ENCODE measurements around the gene INKA2. TPM values are rescaled to one million over a fixed set of nuclear protein-coding genes. Genes with fewer than 3 reads are reported as not detected.

Gene INKA2
- under 1 TPM; 0.25 to 0.49 TPM for total RNA-seq

DNA sequence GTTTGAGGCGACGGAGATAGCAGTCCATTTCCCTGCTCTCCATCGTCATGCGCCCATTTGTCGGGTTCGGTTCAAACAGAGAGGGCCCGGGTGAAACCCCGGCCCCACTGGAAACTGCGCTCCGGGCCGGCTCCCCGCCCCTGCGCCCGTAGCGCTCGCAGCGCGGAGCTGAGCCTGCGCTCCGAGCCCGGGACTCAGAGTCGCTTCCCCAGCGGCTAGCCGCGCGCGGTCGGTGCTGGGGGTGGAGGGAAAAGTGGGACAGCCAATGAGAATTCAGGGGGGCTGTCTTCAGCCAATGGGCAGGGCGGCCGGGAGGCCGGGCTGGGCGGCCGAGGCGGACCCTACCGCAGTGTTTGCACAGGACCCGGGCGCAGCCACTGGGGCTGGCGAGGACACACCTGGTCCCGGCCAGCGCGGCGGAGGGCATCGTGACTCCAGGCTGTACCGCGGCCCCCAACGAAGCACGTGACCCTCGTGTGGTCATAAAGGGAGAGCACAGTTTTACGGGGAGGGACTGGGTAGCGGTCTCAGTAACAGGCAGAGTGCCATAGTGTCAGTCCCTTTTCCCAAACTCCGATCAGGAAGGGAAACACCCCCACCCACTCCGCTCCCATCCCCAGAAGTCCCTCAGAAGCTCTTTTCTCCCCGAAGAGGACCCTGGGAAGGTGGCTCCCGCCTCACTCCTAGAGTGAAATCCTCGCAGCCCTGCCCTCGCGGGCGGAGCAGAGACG lies at the start of gene INKA2:
TSS of gene INKA2 (minus strand) at position 202 of the 731 bp plus-strand sequence. CDS start at position 49, 153 bp downstream.
- no peaks in the 10 kb centered on the region for H3K9me3 Mint-ChIP-seq (ENCODE audit: low read depth)
- H3K27ac Mint-ChIP-seq = peak within 1 kb of the TSS; percentile 11
- ChIA-PET POLR2A (interaction anchor here (1.2 kb wide), 1 partner anchor 84 kb away, joined by 3 read pairs; no protein-coding TSS in a partner anchor), CTCF (interaction anchor here (0.6 to 6.4 kb wide), 13 partner anchors 8 to 959 kb away, joined by 3 to 39 read pairs (median 3); no protein-coding TSS in a partner anchor)
- DNase-seq (peak; percentile 89), ATAC-seq (peak; percentile 87)
- H3K4me3 Mint-ChIP-seq = peak within 1 kb of the TSS; percentile 80
- peaks cover 15% of the 10 kb centered on the region for H3K4me1 Mint-ChIP-seq
- intact Hi-C loops (cut with DNase I, micrococcal nuclease) = loop anchor here (1.0 to 2.0 kb wide), 4 partner anchors 15 to 290 kb away; partner anchors contain the start of genes DDX20 (in 2 of the 2), ATP5PB (in 1 of the 2) and WDR77 (in 1 of the 2)
- H3K36me3 Mint-ChIP-seq (ENCODE audit: low read depth) = no peaks in the 10 kb centered on the region
- H3K27me3 Mint-ChIP-seq = peaks cover 32% of the 10 kb centered on the region

DNA sequence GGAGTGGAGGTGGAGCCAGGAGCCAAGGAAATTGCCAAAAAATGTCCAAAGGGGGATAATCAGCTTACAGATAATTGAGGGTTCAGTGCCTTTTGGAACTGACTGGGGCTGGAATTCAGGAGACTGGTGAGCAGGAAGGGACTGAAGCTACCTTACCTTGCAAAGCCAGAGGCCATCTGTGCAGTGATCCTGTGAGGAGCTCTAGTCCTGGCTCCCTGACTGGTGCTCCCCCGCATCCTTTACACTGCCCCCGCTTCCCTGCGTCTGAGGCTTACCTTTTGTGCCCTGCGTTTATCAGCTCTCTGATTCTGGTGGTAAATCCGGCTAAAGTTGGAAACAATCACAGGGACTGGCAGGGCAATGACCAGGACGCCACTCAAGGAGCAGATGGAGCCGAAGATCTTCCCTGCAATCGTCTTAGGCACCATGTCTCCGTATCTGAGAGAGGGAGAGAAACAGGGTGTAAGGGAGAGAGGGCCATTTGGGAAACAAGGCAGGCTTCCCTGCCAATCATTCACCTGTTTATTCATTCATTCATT lies 47.5 kb upstream of the INKA2 start:
- no peak for DNase-seq
- ChIA-PET CTCF (interaction anchor here (0.9 to 1.5 kb wide), 2 partner anchors 17 to 236 kb away, joined by 3 to 4 read pairs; no protein-coding TSS in a partner anchor), POLR2A (no interaction called here)
- H3K27ac Mint-ChIP-seq = no peak overlapping the region
- H3K27me3 Mint-ChIP-seq = peaks cover 4% of the 10 kb centered on the region
- H3K4me3 Mint-ChIP-seq = no peak overlapping the region
- no peak for ATAC-seq
- no peaks in the 10 kb centered on the region for H3K36me3 Mint-ChIP-seq (ENCODE audit: low read depth)
- H3K9me3 Mint-ChIP-seq (ENCODE audit: low read depth) = no peaks in the 10 kb centered on the region
- intact Hi-C loops (cut with DNase I, micrococcal nuclease) = no loop called here
- H3K4me1 Mint-ChIP-seq = no peaks in the 10 kb centered on the region

GRCh38 chr1:111784273-111784901 lies 45.2 kb upstream of the INKA2 start:
- Mint-ChIP-seq H3K4me1 (no peaks in the 10 kb centered on the region), H3K27ac (no peak overlapping the region), H3K27me3 (no peaks in the 10 kb centered on the region), H3K9me3 (ENCODE audit: low read depth) (no peaks in the 10 kb centered on the region), H3K4me3 (no peak overlapping the region), H3K36me3 (ENCODE audit: low read depth) (no peaks in the 10 kb centered on the region)
- ChIA-PET CTCF (interaction anchor here (0.7 kb wide), 1 partner anchor 15 kb away, joined by 3 read pairs; no protein-coding TSS in a partner anchor), POLR2A (no interaction called here)
- ATAC-seq (no peak), DNase-seq (no peak)
- intact Hi-C loops (cut with DNase I, micrococcal nuclease) = no loop called here

DNA sequence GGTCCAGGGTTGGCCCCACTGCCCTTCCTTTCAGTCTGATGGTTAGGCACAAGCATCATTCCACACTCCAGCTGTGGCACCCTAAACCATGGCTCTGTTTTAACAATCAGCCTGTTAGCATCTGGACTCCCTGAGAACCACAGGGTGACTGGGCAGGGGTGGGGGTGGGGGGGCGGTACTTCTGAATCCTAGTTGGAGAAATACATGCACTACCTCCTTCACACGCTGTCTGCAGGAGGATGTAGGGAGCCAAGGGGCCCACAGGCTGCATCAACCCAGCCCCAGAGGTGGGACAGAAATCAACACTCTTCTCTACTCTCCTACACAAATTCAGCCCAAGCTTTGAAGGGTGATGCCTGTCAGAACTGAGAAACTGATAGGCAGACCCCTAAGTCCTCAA lies 40.4 kb upstream of the INKA2 start:
- Mint-ChIP-seq H3K4me1 (no peaks in the 10 kb centered on the region), H3K9me3 (ENCODE audit: low read depth) (no peaks in the 10 kb centered on the region), H3K27ac (no peak overlapping the region), H3K27me3 (no peaks in the 10 kb centered on the region), H3K4me3 (no peak overlapping the region), H3K36me3 (ENCODE audit: low read depth) (no peaks in the 10 kb centered on the region)
- DNase-seq = no peak
- no peak for ATAC-seq
- ChIA-PET POLR2A (no interaction called here), CTCF (no interaction called here)
- intact Hi-C loops (cut with DNase I, micrococcal nuclease) = loop anchor here in 1 of 2 experiments (10.0 kb wide), 1 partner anchor 585 kb away; no protein-coding TSS in a partner anchor

GRCh38 chr1:111778541-111779051 lies 39.4 kb upstream of the INKA2 start:
- DNase-seq = no peak
- Mint-ChIP-seq H3K4me3 (no peak overlapping the region), H3K27ac (no peak overlapping the region), H3K4me1 (no peaks in the 10 kb centered on the region), H3K36me3 (ENCODE audit: low read depth) (no peaks in the 10 kb centered on the region), H3K9me3 (ENCODE audit: low read depth) (no peaks in the 10 kb centered on the region), H3K27me3 (no peaks in the 10 kb centered on the region)
- POLR2A ChIA-PET = no interaction called here
- CTCF ChIA-PET = interaction anchor here (0.6 to 1.6 kb wide), 2 partner anchors 12 to 243 kb away, joined by 4 read pairs; no protein-coding TSS in a partner anchor
- ATAC-seq = no peak
- intact Hi-C loops (cut with DNase I, micrococcal nuclease) = loop anchor here in 1 of 2 experiments (10.0 kb wide), 1 partner anchor 586 kb away; no protein-coding TSS in a partner anchor

GRCh38 chr1:111778066-111778465 lies 38.9 kb upstream of the INKA2 start:
- no peaks in the 10 kb centered on the region for H3K4me1 Mint-ChIP-seq
- ATAC-seq = no peak
- no peak overlapping the region for H3K4me3 Mint-ChIP-seq
- DNase-seq = no peak
- no peaks in the 10 kb centered on the region for H3K9me3 Mint-ChIP-seq (ENCODE audit: low read depth)
- intact Hi-C loops (cut with DNase I, micrococcal nuclease) = loop anchor here in 1 of 2 experiments (10.0 kb wide), 1 partner anchor 587 kb away; no protein-coding TSS in a partner anchor
- no peak overlapping the region for H3K27ac Mint-ChIP-seq
- CTCF ChIA-PET = interaction anchor here (0.6 to 1.6 kb wide), 3 partner anchors 12 to 242 kb away, joined by 4 read pairs; no protein-coding TSS in a partner anchor
- H3K27me3 Mint-ChIP-seq = no peaks in the 10 kb centered on the region
- no peaks in the 10 kb centered on the region for H3K36me3 Mint-ChIP-seq (ENCODE audit: low read depth)
- POLR2A ChIA-PET = no interaction called here

- ATAC-seq (no peak), DNase-seq (no peak)
- Mint-ChIP-seq H3K4me1 (no peaks in the 10 kb centered on the region), H3K27ac (no peak overlapping the region), H3K4me3 (no peak overlapping the region), H3K9me3 (ENCODE audit: low read depth) (no peaks in the 10 kb centered on the region), H3K36me3 (ENCODE audit: low read depth) (no peaks in the 10 kb centered on the region), H3K27me3 (no peaks in the 10 kb centered on the region)
- ChIA-PET CTCF (interaction anchor here (1.0 to 1.6 kb wide), 2 partner anchors 8 to 13 kb away, joined by 4 read pairs; no protein-coding TSS in a partner anchor), POLR2A (no interaction called here)
- intact Hi-C loops (cut with DNase I, micrococcal nuclease) = loop anchor here in 1 of 2 experiments (10.0 kb wide), 1 partner anchor 588 kb away; no protein-coding TSS in a partner anchor
These were observed 38.1 kb upstream of the INKA2 start for GRCh38 chr1:111777301-111777700.

- ChIA-PET CTCF (interaction anchor here (1.0 kb wide), 1 partner anchor 8 kb away, joined by 4 read pairs; no protein-coding TSS in a partner anchor), POLR2A (no interaction called here)
- ATAC-seq (no peak), DNase-seq (no peak)
- H3K36me3 Mint-ChIP-seq (ENCODE audit: low read depth) = no peaks in the 10 kb centered on the region
- H3K9me3 Mint-ChIP-seq (ENCODE audit: low read depth) = no peaks in the 10 kb centered on the region
- intact Hi-C loops (cut with DNase I, micrococcal nuclease) = loop anchor here in 1 of 2 experiments (10.0 kb wide), 1 partner anchor 588 kb away; no protein-coding TSS in a partner anchor
- no peak overlapping the region for H3K27ac Mint-ChIP-seq
- H3K27me3 Mint-ChIP-seq = no peaks in the 10 kb centered on the region
- H3K4me1 Mint-ChIP-seq = no peaks in the 10 kb centered on the region
- H3K4me3 Mint-ChIP-seq = no peak overlapping the region
These were observed 37.7 kb upstream of the INKA2 start for GRCh38 chr1:111776861-111777260.

- ChIA-PET CTCF (no interaction called here), POLR2A (no interaction called here)
- Mint-ChIP-seq H3K9me3 (ENCODE audit: low read depth) (no peaks in the 10 kb centered on the region), H3K36me3 (ENCODE audit: low read depth) (no peaks in the 10 kb centered on the region), H3K27ac (no peak overlapping the region), H3K27me3 (no peaks in the 10 kb centered on the region), H3K4me3 (no peak overlapping the region), H3K4me1 (no peaks in the 10 kb centered on the region)
- intact Hi-C loops (cut with DNase I, micrococcal nuclease) = loop anchor here in 1 of 2 experiments (10.0 kb wide), 1 partner anchor 588 kb away; no protein-coding TSS in a partner anchor
- ATAC-seq = no peak
- no peak for DNase-seq
These were observed 37.2 kb upstream of the INKA2 start for GRCh38 chr1:111776391-111776790.

GRCh38 chr1:111775966-111776365 lies 36.8 kb upstream of the INKA2 start:
- Mint-ChIP-seq H3K9me3 (ENCODE audit: low read depth) (no peaks in the 10 kb centered on the region), H3K27me3 (no peaks in the 10 kb centered on the region), H3K4me1 (no peaks in the 10 kb centered on the region), H3K4me3 (no peak overlapping the region), H3K27ac (no peak overlapping the region), H3K36me3 (ENCODE audit: low read depth) (no peaks in the 10 kb centered on the region)
- CTCF ChIA-PET = no interaction called here
- intact Hi-C loops (cut with DNase I, micrococcal nuclease) = loop anchor here in 1 of 2 experiments (10.0 kb wide), 1 partner anchor 589 kb away; no protein-coding TSS in a partner anchor
- POLR2A ChIA-PET = no interaction called here
- ATAC-seq = no peak
- no peak for DNase-seq

DNA sequence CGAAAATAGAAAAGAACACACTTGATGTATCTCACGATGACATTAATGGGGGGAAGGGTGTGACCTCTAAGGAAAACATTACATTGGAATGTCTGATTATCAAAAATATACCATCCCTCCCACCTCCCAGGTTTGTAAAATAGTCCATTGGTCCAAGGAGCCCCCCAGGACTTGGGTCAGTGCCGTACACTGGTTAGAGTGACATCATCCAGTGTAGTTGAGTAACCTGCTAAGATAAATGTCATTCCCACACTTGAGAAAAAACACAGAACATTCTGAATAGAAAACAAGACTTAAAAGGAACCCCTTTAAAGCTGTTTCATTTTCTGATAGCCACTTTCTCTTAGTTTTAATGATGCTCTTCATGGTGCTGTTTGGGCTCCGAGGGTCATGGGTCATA lies 31.7 kb upstream of the INKA2 start:
- Mint-ChIP-seq H3K27me3 (no peaks in the 10 kb centered on the region), H3K4me3 (no peak overlapping the region), H3K27ac (no peak overlapping the region), H3K36me3 (ENCODE audit: low read depth) (peaks cover 14% of the 10 kb centered on the region), H3K9me3 (ENCODE audit: low read depth) (no peaks in the 10 kb centered on the region), H3K4me1 (peaks cover 12% of the 10 kb centered on the region)
- ChIA-PET POLR2A (no interaction called here), CTCF (interaction anchor here (0.7 to 1.1 kb wide), 4 partner anchors 32 to 741 kb away, joined by 3 read pairs; no protein-coding TSS in a partner anchor)
- DNase-seq (no peak), ATAC-seq (no peak)
- intact Hi-C loops (cut with DNase I, micrococcal nuclease) = loop anchor here in 1 of 2 experiments (10.0 kb wide), 1 partner anchor 594 kb away; no protein-coding TSS in a partner anchor
